HG03558 (cell line): ENCODE results near the gene GALNT18.
"Not testable (repeated sequence)": the region's sequence is repeated elsewhere in the genome, so short reads cannot be mapped to it uniquely, and the experiment has no call there.

Source experiments
- ATAC-seq: cut with Tn5 transposase; IDR thresholded peaks from one replicate; pipeline ENCODE4 v1.9.1; 2021; ENCODE audit warnings: moderate number of reproducible peaks; ENCODE audit not compliant: unreplicated experiment; ENCODE audit errors: extremely low read depth

The GALNT18 gene

DNA sequence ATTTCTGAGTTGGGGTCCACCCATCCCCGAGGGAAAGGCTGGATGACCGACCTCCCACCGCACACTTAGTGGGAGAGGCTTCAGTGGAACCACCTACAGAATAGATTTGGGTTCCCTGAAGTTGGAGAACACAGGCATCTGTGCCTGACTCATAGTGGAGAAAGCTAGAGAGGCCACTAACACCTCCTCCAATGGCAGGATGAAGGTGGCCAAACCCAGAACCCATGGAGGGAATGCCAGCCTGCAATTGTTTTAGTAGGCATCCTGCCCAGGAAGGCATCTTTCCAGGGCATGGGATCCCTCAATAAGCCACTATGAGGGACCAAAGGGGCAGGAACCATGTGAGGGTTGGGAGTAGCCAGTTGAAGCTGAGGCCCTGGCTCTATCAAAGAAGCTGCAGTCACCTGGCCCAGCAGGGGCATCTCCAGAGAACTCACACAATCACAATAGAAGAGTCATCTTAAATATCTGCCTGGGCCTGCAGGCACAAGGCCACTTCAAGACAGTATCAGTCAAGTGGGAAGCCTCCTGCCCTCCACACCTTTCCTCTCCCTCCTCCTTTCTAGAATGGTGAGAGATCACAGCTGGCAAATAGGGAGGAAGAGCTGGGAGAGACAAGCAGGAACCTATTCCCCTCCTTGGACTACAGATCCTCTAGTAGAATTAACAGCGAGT lies 144.7 kb downstream of the GALNT18 start:
- no peak for ATAC-seq

DNA sequence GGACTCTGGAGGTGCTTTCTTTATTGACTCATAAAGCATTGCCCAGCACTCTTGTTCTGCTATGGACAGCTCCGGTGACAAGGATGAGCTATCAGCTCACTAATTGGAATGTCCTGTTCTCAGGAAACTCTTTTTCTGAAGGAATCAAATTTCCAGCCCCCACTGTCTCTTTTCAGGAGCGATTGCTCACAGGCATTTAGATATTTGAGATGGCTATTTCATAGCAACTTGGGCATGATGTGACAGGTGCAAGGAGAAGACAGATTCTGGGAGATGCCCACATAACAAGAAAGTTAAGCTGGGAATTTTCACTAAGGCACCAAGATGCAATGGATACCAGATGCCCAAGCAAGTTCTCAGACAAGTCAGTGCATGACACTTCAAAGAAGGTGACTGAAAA lies 145.3 kb downstream of the GALNT18 start:
- no peak for ATAC-seq

DNA sequence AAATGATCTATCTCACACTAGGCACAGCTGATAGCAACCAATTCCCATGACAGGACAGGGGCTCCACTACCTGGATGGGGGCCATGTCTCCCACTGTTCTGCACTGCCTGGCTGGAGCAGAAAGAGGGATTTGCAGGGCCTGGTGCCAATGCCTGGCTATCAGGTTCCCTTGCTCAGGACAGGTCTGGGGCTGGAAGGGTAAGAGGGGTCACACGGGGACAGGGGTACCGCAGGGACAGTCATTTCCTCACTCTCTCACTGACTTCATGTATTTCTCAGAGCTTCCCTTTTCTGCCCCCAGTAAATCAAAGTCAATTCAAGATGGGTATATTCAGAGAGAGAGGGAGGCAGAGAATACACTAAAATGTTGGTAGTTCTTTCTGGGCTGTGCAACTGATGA lies 149.7 kb downstream of the GALNT18 start:
- ATAC-seq: no peak

DNA sequence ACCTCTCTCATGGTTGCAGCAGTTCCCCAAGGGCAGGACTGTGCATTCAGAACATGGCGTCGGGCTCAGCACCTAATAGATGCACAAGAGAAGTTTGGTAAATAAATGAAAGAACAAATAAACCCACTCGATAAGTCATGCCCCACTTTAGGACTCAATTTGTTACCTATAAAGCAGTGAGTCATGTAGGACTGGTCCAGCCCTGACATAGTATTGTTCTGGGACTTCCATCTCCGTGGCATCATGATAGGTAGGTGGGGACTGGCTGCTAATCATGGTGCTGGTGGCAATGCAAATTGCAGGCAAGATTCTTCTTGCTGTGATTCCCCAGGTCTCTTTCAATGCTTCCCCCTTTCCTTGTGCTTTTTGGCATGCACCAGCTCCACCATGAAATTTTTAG lies 150.6 kb downstream of the GALNT18 start:
- ATAC-seq: no peak

DNA sequence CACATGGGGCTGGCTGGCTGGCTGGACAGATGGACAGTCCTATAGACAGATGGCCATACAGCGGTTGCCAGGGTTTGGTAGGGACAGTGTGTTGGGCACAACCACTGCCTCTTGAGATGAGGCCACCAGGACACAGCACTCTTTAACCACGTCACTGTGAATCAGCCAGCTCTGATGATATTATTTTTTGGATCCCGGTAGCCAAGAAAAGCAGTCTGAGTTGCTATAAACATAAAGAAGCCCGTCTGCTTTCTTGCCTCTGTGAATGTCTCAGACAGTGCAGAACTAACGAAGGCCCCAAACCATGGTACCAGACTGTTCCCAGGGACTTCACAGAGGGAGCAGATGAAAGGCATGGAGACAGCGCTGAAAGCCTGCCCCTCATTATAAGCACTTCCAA lies 152.9 kb downstream of the GALNT18 start:
- no peak for ATAC-seq

DNA sequence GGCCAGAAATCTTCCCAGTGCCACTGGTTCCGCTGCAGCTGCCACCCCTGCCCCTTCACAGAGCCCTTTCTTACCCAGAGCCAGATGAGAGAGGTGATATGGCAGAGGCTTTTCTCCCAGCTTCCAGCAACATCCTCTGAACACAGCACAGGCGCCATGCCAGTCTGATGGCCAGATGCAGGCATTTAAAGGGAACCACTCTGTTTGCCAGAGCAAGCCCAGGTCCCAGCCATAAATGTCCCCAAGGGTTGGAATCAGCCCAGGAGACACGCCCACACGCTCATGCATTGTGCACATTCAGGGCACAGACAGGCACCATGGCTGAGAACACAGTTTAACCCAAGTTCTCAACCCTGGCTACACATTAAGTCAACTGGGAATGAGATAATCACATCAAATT lies 154.5 kb downstream of the GALNT18 start:
- ATAC-seq: no peak

DNA sequence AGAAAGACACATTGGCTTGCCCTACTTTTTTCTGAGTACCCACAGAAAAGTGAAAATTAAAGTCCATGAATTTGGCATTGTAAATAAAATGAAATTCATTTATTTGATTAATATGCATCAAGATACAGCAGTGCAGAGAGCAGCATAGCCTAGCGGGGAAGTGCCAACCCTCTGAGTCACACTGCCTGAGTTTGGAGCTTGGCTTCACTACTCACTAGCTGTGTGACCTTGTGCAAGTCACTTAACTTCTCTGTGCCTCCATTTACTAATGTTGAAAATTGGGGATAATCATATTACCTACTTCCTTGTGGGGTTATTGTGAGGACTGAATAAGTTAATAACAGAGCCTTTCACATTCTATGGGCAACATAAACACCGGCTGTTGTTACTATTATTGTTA lies 157.2 kb downstream of the GALNT18 start:
- no peak for ATAC-seq

DNA sequence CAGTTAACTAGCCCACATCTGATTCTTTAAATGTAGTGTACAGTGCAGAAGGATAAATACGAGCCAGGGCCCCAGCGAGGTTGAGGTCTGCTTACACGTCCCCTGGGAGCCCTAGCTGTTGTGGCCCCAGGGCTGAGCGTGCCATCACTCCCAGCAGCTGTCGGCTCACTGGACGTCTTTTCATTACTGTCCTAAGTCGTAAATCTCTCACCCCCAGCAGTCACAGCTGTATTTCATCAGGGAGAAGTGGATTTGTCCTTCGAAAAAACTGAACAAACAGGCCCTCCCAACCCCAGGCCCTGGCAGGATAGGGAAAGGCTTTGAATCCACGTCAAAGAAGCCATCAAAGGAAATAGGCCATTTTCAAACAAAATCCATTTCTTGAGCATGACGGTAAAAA lies 158.4 kb downstream of the GALNT18 start:
- no peak for ATAC-seq

DNA sequence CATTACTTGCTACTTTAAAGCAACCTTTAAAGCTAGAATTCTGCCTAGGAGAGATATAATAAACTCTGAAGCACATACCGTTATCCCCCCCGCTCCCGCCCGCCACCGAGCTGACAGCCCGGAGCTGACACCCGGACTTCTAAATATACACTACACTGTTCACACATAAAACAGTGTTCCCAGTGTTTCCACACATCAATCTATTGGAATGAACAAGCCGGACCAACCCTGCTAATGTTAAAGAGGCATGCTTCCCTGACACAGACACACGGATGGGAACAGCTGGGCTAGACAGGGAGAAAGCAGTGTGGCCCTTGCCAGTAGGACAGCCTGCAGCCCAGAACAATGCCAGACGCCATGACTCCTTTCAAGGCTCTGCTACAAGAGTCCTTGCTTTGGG lies 160.3 kb downstream of the GALNT18 start:
- ATAC-seq: no peak

DNA sequence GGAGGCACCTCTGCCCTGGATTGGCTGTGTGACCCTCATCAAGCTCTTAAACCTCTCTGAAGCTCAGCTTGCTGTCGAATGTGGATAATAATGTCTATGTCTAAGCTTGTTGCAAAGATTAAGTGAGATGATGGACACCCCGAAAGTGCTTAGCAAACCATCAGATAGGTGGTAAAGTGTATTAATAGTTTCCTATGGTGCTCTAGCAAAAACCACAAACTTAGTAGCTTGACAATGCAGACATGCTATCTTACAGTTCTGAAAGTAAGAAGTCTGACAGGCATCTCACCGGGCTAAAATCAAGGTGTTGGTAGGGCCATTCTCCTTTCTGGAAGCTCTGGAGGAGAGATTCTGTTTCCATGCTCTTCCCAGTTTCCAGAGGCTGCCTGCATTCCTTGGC lies 162.2 kb downstream of the GALNT18 start:
- no peak for ATAC-seq

DNA sequence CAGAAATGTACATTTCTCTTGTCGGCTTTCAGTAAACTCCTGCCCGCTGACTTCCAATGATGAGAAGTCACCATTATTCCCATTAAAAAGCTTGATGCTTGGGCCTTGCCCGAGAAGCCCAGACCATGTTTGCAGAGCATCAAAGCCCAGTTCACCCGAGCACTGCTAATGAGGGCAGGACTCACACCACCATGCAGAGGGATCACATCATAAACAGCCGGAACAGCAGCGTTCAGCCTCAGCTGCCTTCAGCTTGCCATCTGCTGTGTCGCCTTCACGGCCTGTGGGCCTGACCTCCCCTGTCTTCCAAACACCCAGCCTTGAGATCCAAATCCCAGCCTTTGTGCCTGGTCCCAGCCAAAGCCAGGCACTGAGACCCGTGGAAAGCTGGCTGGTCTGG lies 163.3 kb downstream of the GALNT18 start:
- no peak for ATAC-seq

DNA sequence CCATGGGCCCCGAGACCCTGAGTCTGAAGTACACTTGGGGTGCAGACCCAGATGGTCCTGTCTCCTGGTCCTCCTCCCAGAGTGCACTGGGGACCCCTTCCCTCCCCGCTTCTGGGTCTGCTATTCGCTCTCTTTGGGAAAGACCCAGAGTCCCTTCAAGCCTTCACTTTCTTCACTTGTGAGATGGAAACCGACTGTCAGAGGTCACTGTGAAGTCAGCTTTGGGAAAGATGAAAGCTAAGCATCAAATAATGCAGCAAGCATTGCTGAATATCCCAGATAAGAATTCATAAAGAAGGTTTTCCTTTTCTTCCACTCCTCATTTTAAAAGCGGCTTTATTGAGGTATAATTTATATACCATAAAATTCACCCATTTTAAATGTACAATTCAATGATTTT lies 163.8 kb downstream of the GALNT18 start:
- no peak for ATAC-seq

DNA sequence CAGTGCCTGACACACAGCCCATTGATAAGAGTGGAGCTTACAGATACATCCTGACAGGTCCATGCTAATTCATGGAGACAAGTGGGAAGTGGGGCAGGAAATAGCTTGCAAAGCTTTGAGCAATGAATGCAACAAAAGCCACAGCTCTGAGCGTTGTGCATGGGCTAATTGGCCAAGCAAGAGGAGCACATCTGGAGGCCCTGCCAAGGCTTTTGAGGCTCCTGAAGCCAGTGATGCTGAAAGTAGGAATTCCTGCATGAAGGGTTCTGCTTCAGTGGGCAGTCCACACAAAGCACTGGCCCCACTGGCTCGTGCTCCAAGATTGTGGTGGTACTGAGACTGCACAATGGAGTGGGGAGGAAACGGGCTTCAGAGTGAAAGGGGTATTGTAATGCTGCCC lies 164.9 kb downstream of the GALNT18 start:
- ATAC-seq: no peak

DNA sequence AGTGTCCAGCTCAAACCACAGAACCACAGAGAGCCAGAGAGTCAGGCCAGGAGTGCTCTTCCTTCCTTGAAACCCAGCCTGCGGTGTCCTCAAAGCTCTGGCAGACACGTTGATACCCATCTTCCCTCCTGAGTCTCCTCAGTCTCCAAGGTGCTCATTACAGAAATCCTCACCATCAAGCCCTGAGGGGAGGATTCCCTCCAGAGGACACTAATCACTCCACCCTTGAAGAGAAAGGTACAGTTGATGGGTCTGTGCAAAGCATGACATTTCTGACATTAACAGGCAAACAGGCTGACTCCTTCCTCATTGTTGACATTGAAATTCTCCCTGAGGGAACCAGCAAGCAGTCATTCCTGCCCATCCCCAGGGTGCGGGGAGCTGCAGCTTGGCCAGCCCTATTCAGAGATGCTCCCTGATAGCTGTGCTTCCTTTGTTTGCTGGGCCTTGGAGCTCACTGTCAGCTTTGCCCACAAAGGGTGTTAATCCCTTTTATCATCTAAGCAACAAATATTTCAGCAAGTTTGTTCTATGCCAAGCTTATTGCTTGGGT lies 167.1 kb downstream of the GALNT18 start:
- ATAC-seq: no peak

DNA sequence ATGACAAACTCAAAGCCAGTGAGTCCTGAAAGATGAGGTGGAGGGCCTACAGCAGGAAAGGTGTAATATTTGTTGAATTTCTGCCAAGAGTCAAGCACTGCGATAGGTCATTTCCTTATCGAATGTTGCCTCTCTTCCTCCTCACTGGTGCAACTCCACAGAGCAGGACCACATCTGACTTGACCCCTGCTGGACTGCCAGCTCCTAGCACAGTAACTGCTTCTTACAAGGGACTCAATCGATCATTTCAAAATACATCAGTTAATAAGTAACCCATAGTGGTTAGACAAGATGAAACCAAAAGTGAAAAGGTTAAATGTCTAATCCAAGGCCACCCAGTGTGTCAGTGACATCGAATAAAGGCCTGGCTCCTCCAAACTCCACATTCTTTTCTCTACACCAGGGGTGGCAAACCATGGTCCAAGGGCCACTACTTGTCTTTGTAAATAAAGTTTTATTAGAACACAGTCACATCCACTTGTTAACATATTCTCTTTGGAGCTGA lies 170.3 kb downstream of the GALNT18 start:
- peak; percentile 92 for ATAC-seq

DNA sequence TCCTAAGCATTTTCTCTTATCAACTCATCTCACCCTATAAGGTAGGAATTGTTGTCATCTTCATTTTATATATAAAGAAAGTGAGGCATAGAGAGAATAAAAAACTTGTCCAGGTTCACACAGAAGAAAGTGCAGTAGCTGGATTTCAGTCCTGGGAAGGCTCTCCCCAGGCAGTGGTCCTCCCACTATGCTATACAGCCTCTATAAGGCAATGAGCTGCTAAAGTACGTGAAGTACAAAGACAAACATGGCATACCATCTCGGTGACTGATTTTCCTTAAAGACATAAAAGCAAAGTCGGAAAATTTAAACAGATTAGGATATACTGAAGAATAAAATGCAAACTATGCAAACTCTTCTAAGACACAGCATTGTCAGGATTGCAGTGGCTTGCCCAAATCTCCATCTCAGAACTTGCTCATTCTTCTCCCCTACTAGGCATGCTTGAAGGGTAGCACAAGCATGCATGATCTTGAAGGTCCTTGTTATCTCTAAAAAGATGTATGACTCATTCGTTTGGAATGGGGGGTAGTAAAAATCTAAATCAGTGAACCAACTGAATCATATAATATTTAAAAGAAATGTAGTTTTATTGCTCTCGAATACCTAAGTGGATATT lies 171.0 kb downstream of the GALNT18 start:
- no peak for ATAC-seq

DNA sequence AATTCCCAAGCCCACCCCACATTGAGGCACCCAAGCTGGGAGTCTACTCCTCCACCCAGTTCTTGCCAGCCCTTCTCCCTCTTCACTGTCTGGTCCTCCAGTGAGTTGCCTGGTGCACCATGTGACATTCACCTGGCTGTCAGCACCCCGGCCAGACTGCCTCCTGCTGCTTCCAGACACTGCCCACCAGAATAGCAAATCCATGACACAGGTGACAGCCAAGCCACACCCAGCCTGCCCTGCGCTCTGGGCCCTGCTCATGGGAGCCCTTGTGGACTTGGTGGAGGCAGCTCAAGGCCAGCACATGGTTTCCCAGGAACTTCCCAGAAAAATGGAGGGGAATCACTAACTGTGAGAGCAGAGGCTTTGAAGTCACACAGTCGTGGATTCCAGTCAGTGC lies 172.5 kb downstream of the GALNT18 start:
- no peak for ATAC-seq

DNA sequence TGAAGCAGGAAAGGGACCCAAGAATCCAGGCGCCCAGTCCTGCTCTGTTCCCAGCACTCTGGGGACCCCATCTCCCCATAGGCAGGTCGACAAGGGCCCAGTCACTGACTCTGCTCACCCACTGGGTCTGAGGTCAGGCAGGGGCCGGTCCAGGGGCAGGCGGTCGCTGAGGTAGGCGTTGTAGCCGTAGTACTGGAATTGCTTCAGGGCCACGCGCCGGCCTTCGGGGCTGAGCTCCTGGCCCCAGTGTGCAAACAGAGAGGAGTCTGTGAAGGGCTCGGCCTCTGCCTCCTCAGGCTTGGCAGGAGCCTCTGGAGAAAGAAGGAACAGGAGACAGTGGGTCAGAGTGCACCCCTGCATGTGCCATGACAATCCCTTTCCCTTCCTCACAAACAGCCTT lies 173.2 kb downstream of the GALNT18 start:
- no peak for ATAC-seq

DNA sequence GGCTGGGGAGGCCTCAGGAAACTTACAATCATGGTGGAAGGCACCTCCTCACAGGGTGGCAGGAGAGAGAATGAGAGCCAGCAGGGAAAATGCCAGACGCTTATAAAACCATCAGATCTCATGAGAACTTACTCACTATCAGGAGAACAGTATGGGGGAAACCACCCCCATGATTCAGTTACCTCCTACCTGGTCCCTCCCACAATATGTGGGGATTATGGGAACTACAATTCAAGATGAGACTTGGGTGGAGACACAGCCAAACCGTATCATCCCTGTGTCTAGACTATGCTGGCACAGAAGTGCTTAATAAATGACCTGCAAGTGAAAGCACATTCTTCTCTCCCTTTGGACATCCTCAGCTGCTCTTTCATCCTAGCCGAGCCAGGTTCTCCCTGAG lies 174.2 kb downstream of the GALNT18 start:
- not testable (repeated sequence) for ATAC-seq

DNA sequence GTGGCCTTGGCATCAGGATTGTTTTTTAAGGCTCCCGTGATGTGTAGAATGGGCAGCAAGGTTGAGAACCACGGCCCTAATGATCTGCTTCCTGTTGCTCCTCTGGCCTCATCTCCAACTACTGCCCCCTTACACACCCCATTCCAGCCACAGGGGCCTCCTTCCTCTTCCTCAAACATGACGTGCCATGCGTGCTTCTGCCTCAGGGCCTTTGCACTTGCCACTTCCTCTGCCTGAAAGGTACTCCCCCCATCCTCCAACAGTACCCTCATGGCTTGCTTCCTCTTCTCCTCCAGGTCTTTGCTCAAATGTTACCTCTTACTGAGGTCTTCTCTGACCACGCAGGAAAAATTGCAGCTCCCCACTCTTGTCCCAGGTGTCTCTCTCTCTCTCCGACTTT lies 174.8 kb downstream of the GALNT18 start:
- no peak for ATAC-seq

DNA sequence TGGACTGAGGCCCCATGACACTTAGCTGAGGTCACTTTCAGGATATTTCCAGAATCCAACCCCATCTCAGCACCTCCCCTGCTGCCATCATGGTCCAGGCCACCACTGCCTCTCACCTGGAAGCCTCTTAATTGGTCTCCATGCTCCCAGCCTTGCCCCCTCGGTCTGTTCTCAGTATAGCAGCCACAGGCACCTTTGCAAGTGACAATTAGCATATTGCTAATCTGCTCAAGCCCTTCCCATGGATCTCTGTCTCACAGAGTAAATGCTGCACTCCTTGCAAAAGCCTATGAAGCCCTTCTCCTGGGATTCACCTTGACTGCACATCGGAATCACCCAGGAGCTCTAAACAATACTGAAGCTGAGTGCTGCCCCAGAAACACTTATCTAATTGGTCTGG lies 175.2 kb downstream of the GALNT18 start:
- no peak for ATAC-seq
